22Rv1 (cell line): ENCODE results near the gene GPN1.

Experiments
- CTCF ChIP-seq: fragments of 450-650 bp; IDR thresholded peaks from 2 replicates; pipeline ENCODE4 v1.5.1; 2017; ENCODE audit warnings: mild to moderate bottlenecking
- ZFX ChIP-seq: fragments of 450-650 bp; IDR thresholded peaks from 2 replicates; pipeline ENCODE4 v1.6.1; 2017; ENCODE audit warnings: antibody characterized with exemption, borderline replicate concordance

GRCh38 chr2:27655155-27655951 is 26.5 kb downstream of the GPN1 start:
- TF ChIP-seq CTCF: no peak
- TF ChIP-seq ZFX: no peak
